Stimulated activated CD8-positive, alpha-beta memory T cell treated with anti-CD3 and anti-CD28 coated beads, Interleukin-15, amount 100 ng/mL, for 1 hour (primary cell): Measurements from ENCODE around the gene SGMS2.
"Not testable (repeated sequence)": the region's sequence is repeated elsewhere in the genome, so short reads cannot be mapped to it uniquely, and the experiment has no call there.

ENCODE experiments used
- DNase-seq: peaks from one replicate; pipeline ENCODE4 v3.0.0-alpha.2; 2020; ENCODE audit warnings: low read depth

SGMS2 gene

GRCh38 chr4:107866726-107867125 is 42.0 kb downstream of the SGMS2 start:
- DNase-seq, result no peak

- DNase-seq, result no peak
Measured at GRCh38 chr4:107870236-107870635, 45.5 kb downstream of the SGMS2 start.

GRCh38 chr4:107870916-107871786 is 46.4 kb downstream of the SGMS2 start:
- DNase-seq, result no peak

- DNase-seq, result no peak
Measured at GRCh38 chr4:107874024-107874423, 49.3 kb downstream of the SGMS2 start.

GRCh38 chr4:107876099-107876498 is 51.4 kb downstream of the SGMS2 start:
- no peak for DNase-seq

GRCh38 chr4:107877361-107877760 is 52.6 kb downstream of the SGMS2 start:
- DNase-seq, result no peak

- no peak for DNase-seq
Measured at GRCh38 chr4:107885865-107886264, 61.1 kb downstream of the SGMS2 start.

- DNase-seq, result no peak
Measured at GRCh38 chr4:107888237-107888636, 63.5 kb downstream of the SGMS2 start.

GRCh38 chr4:107890779-107891178 is 66.0 kb downstream of the SGMS2 start:
- DNase-seq, result no peak

- DNase-seq, result no peak
Measured at GRCh38 chr4:107891299-107891698, 66.6 kb downstream of the SGMS2 start.

- no peak for DNase-seq
Measured at GRCh38 chr4:107893171-107894137, 68.7 kb downstream of the SGMS2 start.

GRCh38 chr4:107894138-107894603 is 69.4 kb downstream of the SGMS2 start:
- no peak for DNase-seq

GRCh38 chr4:107896158-107896645 is 71.5 kb downstream of the SGMS2 start:
- no peak for DNase-seq

- DNase-seq, result no peak
Measured at GRCh38 chr4:107896646-107897045, 71.9 kb downstream of the SGMS2 start.

- DNase-seq, result no peak
Measured at GRCh38 chr4:107897823-107898222, 73.1 kb downstream of the SGMS2 start.

GRCh38 chr4:107900067-107900466 is 75.3 kb downstream of the SGMS2 start:
- DNase-seq, result no peak

GRCh38 chr4:107900508-107900907 is 75.8 kb downstream of the SGMS2 start:
- no peak for DNase-seq

GRCh38 chr4:107901213-107901934 is 76.6 kb downstream of the SGMS2 start:
- DNase-seq, result no peak

- DNase-seq, result no peak
Measured at GRCh38 chr4:107902715-107903114, 78.0 kb downstream of the SGMS2 start.

- not testable (repeated sequence) for DNase-seq
Measured at GRCh38 chr4:107905082-107905481, 80.3 kb downstream of the SGMS2 start.

- DNase-seq, result no peak
Measured at GRCh38 chr4:107906458-107907100, 81.8 kb downstream of the SGMS2 start.
